ENCODE data around the gene NTHL1. TPM values are rescaled to one million over a fixed set of nuclear protein-coding genes. Genes with fewer than 3 reads are reported as not detected.

NTHL1 gene
- 26.8 TPM for total RNA-seq

GRCh38 chr16:2047330-2048115 is at the start of gene NTHL1, which contains the start of gene TSC2:
TSS of gene NTHL1 (minus strand) at chr16:2047834. CDS start at chr16:2047823, 11 bp downstream.
TSS of gene TSC2 (plus strand) at chr16:2047985. CDS start at chr16:2048616, 631 bp downstream.

GRCh38 chr16:2026461-2027023 is 21.1 kb downstream of the NTHL1 start, which contains the start of gene NHERF2:
TSS of gene NHERF2 (plus strand) at chr16:2026902. CDS start at chr16:2027006, 104 bp downstream.

GRCh38 chr16:2019518-2019920 is 28.1 kb downstream of the NTHL1 start, which contains the start of gene NPW:
TSS of gene NPW (plus strand) at chr16:2019785.

GRCh38 chr16:2009791-2010510 is 37.7 kb downstream of the NTHL1 start, which contains the start of gene ZNF598:
TSS of gene ZNF598 (minus strand) at chr16:2009821.

Small RNAs within 50 kb of the gene (small RNA-seq; reads per million reads assigned to genes)
- gene MIR1225: not detected
- gene RN7SL219P: not detected

Other genes starting within 250 kb of the NTHL1 start
- 67.4 TPM for gene HAGH, start 221.0 kb downstream of the NTHL1 start, total RNA-seq
- gene FAHD1, start 220.6 kb downstream of the NTHL1 start, total RNA-seq: 44.3 TPM
- gene MEIOB, start 175.7 kb downstream of the NTHL1 start, total RNA-seq: 1.8 TPM
- gene HS3ST6, start 129.4 kb downstream of the NTHL1 start, total RNA-seq: not detected
- gene MSRB1, start 104.6 kb downstream of the NTHL1 start, total RNA-seq: 6.7 TPM
- not detected for gene RPL3L, start 93.1 kb downstream of the NTHL1 start, total RNA-seq
- 93.0 TPM for gene NDUFB10, start 88.3 kb downstream of the NTHL1 start, total RNA-seq
- gene RPS2, start 83.0 kb downstream of the NTHL1 start, total RNA-seq: 1,359 TPM
- not detected for gene RNF151, start 81.0 kb downstream of the NTHL1 start, total RNA-seq
- gene TBL3, start 75.8 kb downstream of the NTHL1 start, total RNA-seq: 13.1 TPM
- 1.2 TPM for gene NOXO1, start 66.4 kb downstream of the NTHL1 start, total RNA-seq
- gene GFER, start 63.6 kb downstream of the NTHL1 start, total RNA-seq: 14.1 TPM
- gene SYNGR3, start 57.9 kb downstream of the NTHL1 start, total RNA-seq: 112 TPM
- 7.8 TPM for gene ZNF598, start 38.0 kb downstream of the NTHL1 start, total RNA-seq
- gene NPW, start 28.0 kb downstream of the NTHL1 start, total RNA-seq: not detected
- 23.5 TPM for gene NHERF2, start 20.9 kb downstream of the NTHL1 start, total RNA-seq
- gene TSC2, start 151 bp upstream of the NTHL1 start, total RNA-seq: 70.4 TPM
- 78.2 TPM for gene PKD1, start 88.1 kb upstream of the NTHL1 start, total RNA-seq
- gene RAB26, start 100.8 kb upstream of the NTHL1 start, total RNA-seq: 8.1 TPM
- 23.5 TPM for gene TRAF7, start 107.9 kb upstream of the NTHL1 start, total RNA-seq
- gene CASKIN1, start 148.8 kb upstream of the NTHL1 start, total RNA-seq: 41.3 TPM
- 11.3 TPM for gene MLST8, start 157.6 kb upstream of the NTHL1 start, total RNA-seq
- gene BRICD5, start 163.0 kb upstream of the NTHL1 start, total RNA-seq: 6.2 TPM
- 17.5 TPM for gene PGP, start 167.0 kb upstream of the NTHL1 start, total RNA-seq
- 21.7 TPM for gene E4F1, start 175.8 kb upstream of the NTHL1 start, total RNA-seq
- gene DNASE1L2, start 188.6 kb upstream of the NTHL1 start, total RNA-seq: 2.8 TPM
- 17.5 TPM for gene ECI1, start 203.8 kb upstream of the NTHL1 start, total RNA-seq
- gene RNPS1, start 220.3 kb upstream of the NTHL1 start, total RNA-seq: 103 TPM

Data from diencephalon (tissue), 1 donor.